HUES6 (cell line): ENCODE data around the gene STAT5B.
"Not testable (repeated sequence)": the region's sequence is repeated elsewhere in the genome, so short reads cannot be mapped to it uniquely, and the experiment has no call there.

ENCODE experiments used
- H3K27ac ChIP-seq: 2 replicates; pipeline ENCODE4 v1.7.0; 2013; ENCODE audit warnings: low read depth, mild to moderate bottlenecking, low read length, inconsistent platforms
- H3K27me3 ChIP-seq: 2 replicates; pipeline ENCODE4 v1.6.1; 2013; ENCODE audit warnings: low read length; ENCODE audit not compliant: control insufficient read depth, insufficient read depth
- H3K36me3 ChIP-seq: 2 replicates; pipeline ENCODE4 v1.6.1; 2013; ENCODE audit warnings: low read length; ENCODE audit not compliant: control insufficient read depth, insufficient read depth
- H3K4me1 ChIP-seq: 2 replicates; pipeline ENCODE4 v1.6.1; 2013; ENCODE audit warnings: low read length; ENCODE audit not compliant: control insufficient read depth, insufficient read depth
- H3K4me3 ChIP-seq: 2 replicates; pipeline ENCODE4 v1.5.1; 2013; ENCODE audit warnings: low read depth, low read length
- H3K9ac ChIP-seq: one replicate; pipeline ENCODE4 v1.6.1; 2013; ENCODE audit warnings: mild to moderate bottlenecking, low read length
- H3K9me3 ChIP-seq: 2 replicates; pipeline ENCODE4 v1.6.1; 2013; ENCODE audit warnings: low read depth, low read length; ENCODE audit not compliant: control insufficient read depth, insufficient read depth

The STAT5B gene

DNA sequence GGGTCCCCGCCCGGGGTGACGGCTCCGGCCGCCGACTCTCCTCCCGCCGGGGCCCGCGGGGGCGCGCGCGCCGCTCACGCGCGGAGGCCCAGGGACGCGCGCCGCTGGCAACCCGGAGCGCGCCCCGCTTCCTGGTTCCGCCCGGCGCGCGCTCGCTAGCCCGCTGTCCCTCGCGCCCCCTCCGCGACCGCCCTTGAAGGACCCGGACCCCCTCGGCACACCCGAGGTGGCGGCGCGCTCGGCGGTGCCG, at the start of gene STAT5B:
STAT5B (minus strand) TSS at position 33 of the 250 bp plus-strand sequence. CDS start 44,264 bp downstream, outside the sequence.
- H3K27ac ChIP-seq, result peak within 1 kb of the TSS; percentile 69; the same call in 1 of the 2 replicates
- H3K4me3 ChIP-seq, result peak within 1 kb of the TSS; percentile 81
- H3K27me3 ChIP-seq, result no peaks in the 10 kb centered on the region
- H3K9me3 ChIP-seq, result no peaks in the 10 kb centered on the region
- no peaks in the 10 kb centered on the region for H3K36me3 ChIP-seq
- peak within 1 kb of the TSS; percentile 81 for H3K9ac ChIP-seq
- H3K4me1 ChIP-seq, result peaks cover 41% of the 10 kb centered on the region

DNA sequence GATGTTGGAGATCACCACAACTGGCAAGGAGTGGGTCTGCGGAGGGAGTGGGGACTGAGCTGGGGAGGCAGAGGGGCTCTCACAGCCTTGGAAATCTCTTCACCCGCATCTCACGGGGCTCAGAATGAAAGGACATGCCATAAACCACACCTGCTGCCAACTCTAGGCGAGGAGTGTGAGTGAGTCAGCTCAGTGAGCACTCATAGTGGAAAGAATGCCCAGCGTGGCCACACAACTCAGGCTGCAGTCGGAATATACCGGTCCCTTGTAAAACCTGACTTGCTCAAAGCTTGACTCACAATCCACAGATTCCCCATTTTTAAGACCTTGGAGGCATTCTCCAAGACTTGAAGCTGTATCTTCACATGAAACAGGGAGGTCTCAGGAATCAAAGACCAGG, 48.8 kb upstream of the STAT5B start:
- H3K4me3 ChIP-seq, result no peak overlapping the region
- peaks cover 64% of the 10 kb centered on the region for H3K36me3 ChIP-seq
- H3K9ac ChIP-seq, result no peak overlapping the region
- H3K27me3 ChIP-seq, result no peaks in the 10 kb centered on the region
- peaks cover 23% of the 10 kb centered on the region for H3K4me1 ChIP-seq
- H3K27ac ChIP-seq, result no peak overlapping the region
- no peaks in the 10 kb centered on the region for H3K9me3 ChIP-seq

DNA sequence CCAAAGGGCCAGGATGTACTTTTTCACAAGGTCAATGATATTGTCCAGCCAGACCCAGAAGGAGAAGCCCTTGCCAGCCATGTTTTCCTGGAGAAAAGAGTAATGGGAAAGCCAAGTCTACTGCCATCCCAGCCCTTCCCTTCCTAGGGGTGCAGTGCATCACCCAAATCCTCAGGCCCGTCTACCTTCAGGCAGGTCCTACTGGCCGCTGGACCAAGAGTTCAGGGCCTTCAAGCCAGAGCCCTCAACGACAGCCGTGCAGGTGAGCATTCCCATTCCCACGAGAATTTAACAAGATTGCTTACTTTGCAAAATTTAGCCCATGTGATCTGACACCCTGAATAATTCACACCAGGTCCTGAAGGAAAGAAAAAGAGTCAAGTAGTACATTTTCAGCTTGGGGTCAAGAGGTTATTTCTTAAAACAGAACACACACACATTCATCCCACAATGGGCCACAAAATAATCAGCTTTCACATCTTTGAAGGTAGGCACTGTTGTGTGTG, 47.1 kb upstream of the STAT5B start:
- H3K9ac ChIP-seq, result no peak overlapping the region

DNA sequence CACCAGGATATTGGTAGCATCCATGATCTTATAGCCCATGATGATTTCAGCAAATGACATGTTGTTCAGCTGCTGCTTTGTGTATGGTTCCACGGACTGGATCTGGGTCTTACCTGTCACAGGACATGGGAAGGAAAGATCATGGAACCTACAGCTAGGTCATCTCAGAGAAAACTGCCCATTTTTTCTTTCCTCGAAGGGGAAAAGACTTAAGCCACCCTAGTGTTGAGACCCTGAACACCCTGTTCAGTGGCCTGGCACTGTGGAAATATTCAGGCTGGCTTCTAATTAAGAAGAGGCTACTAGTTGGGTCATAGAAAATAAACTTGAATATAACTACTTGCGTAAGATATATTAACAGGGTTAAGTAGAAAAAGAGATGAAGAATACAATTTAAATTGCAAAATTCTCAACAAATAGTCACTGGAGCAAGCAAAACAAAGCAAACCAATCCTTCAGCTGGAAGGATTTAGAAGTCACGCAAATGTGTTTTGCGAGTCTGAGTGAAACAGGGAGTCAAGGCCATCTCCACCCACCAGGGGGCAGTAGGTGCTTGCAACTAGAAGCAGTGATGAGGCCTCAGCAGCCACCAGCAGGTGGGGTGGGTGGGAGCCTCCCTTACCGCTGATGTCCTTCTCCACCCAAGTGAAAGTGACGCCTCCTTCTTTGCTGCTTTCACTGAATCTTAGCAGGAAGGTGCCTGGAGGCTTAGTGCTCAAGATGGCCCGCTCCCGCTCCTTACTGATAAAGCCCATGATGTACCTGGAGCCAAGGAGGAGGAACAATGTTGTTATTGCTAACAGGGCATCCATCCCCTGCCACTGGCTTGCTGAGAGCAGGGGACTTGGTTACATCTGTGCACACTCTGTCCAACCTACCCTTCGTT, 46.4 kb upstream of the STAT5B start:
- no peak overlapping the region for H3K9ac ChIP-seq
- peaks cover 12% of the 10 kb centered on the region; the same call in 1 of the 2 replicates for H3K4me1 ChIP-seq
- H3K36me3 ChIP-seq, result peaks cover 76% of the 10 kb centered on the region
- H3K27me3 ChIP-seq, result no peaks in the 10 kb centered on the region
- no peaks in the 10 kb centered on the region for H3K9me3 ChIP-seq
- no peak overlapping the region for H3K4me3 ChIP-seq
- H3K27ac ChIP-seq, result no peak overlapping the region

More for the DNA sequence above, 47.1 kb upstream of the STAT5B start:
- H3K36me3 ChIP-seq, result peaks cover 71% of the 10 kb centered on the region
- H3K9me3 ChIP-seq, result no peaks in the 10 kb centered on the region
- no peaks in the 10 kb centered on the region for H3K27me3 ChIP-seq
- H3K4me1 ChIP-seq, result peaks cover 12% of the 10 kb centered on the region; the same call in 1 of the 2 replicates
- no peak overlapping the region for H3K27ac ChIP-seq
- H3K4me3 ChIP-seq, result no peak overlapping the region

DNA sequence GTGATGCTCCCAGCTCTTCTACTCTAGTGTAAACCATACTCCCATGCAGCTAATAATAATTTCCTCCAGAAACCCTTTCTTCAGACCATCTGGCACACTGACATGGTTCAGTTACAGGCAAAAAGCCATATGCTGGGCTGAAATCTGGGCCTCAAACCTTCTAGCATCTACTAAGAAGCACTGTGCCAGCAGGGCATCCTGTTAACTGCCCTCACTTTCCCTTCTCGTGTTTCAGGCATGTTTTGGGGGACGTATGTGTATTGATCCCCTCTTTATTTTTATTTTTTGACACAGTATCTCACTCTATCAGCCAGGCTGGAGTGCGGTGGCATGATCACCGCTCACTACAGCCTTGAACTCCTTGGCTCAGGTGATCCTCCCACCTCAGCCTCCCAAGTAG, 45.4 kb upstream of the STAT5B start:
- no peaks in the 10 kb centered on the region for H3K9me3 ChIP-seq
- H3K27me3 ChIP-seq, result no peaks in the 10 kb centered on the region
- no peak overlapping the region for H3K27ac ChIP-seq
- no peak overlapping the region for H3K4me3 ChIP-seq
- H3K9ac ChIP-seq, result no peak overlapping the region
- H3K36me3 ChIP-seq, result peaks cover 76% of the 10 kb centered on the region
- peaks cover 12% of the 10 kb centered on the region; the same call in 1 of the 2 replicates for H3K4me1 ChIP-seq

DNA sequence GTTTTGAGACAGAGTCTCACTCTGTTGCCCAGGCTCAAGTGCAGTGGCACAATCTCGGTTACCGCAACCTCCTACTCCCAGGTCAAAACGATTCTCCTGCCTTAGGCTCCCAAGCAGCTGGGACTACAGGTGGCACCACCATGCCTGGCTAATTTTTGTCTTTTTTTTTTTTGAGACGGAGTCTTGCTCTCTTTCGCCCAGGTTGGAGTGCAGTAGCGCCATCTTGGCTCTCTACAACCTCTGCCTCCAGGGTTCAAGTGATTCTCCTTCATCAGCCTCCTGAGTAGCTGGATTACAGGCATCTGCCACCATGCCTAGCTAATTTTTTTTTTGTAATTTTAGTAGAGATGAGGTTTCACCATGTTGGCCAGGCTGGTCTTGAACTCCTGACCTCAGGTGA, 41.8 kb upstream of the STAT5B start:
- not testable (repeated sequence) for H3K27me3 ChIP-seq, H3K9ac ChIP-seq, H3K4me3 ChIP-seq, H3K9me3 ChIP-seq, H3K27ac ChIP-seq
- Histone ChIP-seq H3K4me1 (peaks cover 14% of the 10 kb centered on the region; the same call in 1 of the 2 replicates), H3K36me3 (peaks cover 73% of the 10 kb centered on the region)

DNA sequence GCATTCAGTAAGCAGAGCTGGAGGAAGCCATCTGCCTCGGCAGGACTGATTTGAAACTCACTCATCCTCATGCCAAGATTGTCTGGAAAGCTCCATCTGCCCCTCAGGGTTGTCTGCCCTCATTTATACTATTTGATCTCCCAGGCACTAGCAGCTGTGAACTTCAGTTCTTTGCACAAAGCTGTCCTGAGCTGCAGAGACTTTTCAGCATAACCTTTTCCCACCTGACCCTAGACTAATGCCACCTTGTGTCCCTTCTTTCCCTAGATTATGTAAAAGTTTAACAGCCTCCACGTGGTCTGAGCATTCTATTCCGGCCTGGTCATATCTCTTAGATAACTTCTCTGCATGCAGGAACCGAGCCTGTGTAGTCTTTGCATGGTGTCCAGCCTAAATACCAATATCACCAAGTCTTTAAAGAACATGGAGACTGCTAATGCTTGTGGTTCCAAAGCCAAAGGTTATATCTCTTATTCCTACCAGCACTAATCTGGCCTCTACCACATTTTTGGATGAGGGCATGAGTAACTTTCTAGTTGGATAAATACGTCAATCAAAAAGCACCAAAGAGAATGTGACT, 41.2 kb upstream of the STAT5B start:
- H3K36me3 ChIP-seq, result peaks cover 70% of the 10 kb centered on the region
- no peak overlapping the region for H3K27ac ChIP-seq
- no peak overlapping the region for H3K4me3 ChIP-seq
- no peaks in the 10 kb centered on the region for H3K9me3 ChIP-seq
- peaks cover 19% of the 10 kb centered on the region for H3K4me1 ChIP-seq
- H3K27me3 ChIP-seq, result no peaks in the 10 kb centered on the region
- no peak overlapping the region for H3K9ac ChIP-seq

DNA sequence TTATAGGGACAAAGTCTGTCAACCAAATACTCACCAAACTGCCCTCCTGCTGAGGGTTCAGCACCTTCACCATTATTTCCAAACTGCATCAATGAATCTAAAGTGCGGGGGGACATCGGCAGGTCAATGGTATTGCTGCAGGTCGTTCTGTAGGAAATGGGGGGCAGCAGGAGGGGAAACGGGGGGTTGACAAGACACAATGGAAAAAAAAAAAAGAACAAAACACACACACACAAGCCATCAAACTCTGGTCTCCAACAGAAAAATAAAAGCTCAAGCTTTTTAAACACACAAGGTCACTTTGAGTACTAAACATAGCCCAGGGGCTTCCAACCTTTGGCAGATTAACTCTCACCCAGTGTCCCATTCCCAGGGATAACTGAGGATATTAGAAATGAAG, 40.6 kb upstream of the STAT5B start:
- H3K9ac ChIP-seq, result no peak overlapping the region
- H3K9me3 ChIP-seq, result no peaks in the 10 kb centered on the region
- no peaks in the 10 kb centered on the region for H3K27me3 ChIP-seq
- no peak overlapping the region for H3K27ac ChIP-seq
- H3K36me3 ChIP-seq, result peaks cover 64% of the 10 kb centered on the region
- H3K4me3 ChIP-seq, result no peak overlapping the region
- peaks cover 23% of the 10 kb centered on the region for H3K4me1 ChIP-seq

DNA sequence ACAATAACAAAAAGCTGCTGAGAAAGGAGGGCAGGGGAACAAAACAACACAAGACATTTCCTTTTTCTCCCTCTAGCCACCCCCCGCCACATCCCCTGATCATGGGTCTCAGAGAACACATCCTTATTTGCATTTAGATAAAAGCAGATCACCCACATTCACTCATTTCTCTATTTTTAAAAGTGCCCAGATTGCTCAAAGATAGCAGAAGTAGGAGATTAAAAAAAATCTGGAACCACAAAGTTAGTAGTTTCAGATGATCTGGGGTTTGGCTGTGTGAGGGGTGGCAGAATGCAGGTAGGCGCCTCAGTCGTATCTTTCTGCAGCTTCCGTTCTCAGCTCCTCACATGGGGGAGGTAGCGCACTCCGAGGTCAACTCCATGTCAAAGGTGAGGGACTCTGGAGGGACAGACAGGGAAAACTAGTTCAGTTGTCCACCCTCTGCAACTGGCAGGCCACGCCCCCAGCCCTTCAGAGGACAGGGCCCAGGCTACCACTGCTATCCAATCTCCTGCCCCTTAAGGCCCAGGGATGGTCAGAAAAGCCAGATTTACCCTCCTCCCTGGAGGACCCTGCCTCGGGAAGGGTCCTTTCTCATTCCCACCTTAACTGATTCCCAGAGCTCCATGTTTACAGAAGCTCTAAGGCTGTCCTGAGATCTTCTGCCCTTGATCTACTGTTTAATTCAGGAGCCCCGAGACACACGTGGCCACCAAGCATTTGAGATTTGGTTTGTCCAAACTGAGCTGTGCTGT, 39.4 kb upstream of the STAT5B start:
- Histone ChIP-seq H3K27ac (no peak overlapping the region), H3K36me3 (peaks cover 63% of the 10 kb centered on the region), H3K9ac (no peak overlapping the region), H3K27me3 (no peaks in the 10 kb centered on the region), H3K4me3 (no peak overlapping the region), H3K4me1 (peaks cover 34% of the 10 kb centered on the region), H3K9me3 (no peaks in the 10 kb centered on the region)

DNA sequence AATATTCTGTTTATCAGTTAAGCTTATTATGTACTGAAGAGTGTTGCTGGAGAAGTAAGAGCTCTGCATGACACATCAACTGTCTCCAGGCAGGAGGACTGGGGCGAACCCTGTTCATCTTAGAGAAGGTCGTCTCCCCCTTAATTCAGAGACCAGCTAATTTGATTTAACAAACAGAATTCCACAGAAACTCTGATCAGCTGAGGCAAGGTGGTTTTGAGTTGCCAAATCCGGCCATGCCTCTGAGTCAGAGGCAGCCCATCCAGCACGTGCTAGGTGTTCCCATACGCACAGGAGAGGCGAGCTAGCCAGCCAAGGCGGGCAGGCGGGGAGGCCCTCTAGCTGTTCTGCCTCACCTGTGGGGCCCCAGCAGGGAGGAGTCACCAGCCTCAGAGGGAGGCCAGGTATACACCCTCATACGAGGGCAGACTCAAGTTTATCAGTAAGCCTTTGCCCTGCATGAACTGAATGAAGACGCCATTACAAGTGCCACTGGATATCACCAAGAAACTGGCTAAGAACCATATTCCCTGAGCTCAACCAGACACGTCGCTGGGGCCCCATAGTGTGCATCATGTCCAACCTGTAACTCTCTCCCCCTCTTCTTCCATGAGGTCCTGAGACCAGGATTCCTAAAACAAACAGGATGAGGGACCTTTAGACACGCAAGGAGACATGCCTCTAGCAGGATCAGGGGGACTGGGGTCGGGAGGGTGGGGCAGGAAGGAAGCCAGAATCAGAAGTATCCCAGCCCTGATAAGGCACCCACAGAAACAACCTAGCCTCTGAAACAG, 37.8 kb upstream of the STAT5B start:
- Histone ChIP-seq H3K36me3 (peaks cover 58% of the 10 kb centered on the region), H3K4me1 (peaks cover 27% of the 10 kb centered on the region), H3K27me3 (no peaks in the 10 kb centered on the region), H3K9ac (no peak overlapping the region), H3K9me3 (no peaks in the 10 kb centered on the region), H3K4me3 (no peak overlapping the region), H3K27ac (no peak overlapping the region)
